Gastrocnemius medialis (tissue), 4 donors: ENCODE data around the gene PIWIL4. TPM values are rescaled to one million over a fixed set of nuclear protein-coding genes. Genes with fewer than 3 reads are reported as not detected.

ENCODE experiments used
- ATAC-seq, 2 donors: fragments of 150-250 bp; one replicate each; pipeline ENCODE4 v1.9.1; 2016
- DNase-seq, 2 donors: peaks; one replicate each; pipeline ENCODE4 v3.0.0-alpha.2; 2019
- H3K27ac ChIP-seq, 4 donors: fragments of 200-600 bp; sonication (generic); 1 replicate in 1 of 4; 2 replicates in 3 of 4; pipeline ENCODE4 v1.5.1; 2016 to 2018; ENCODE audit warnings: mild to moderate bottlenecking in 2 of 4, moderate library complexity in 1 of 4
- H3K27me3 ChIP-seq, 3 donors: fragments of 200-600 bp; sonication (generic) in 2 of 3; 1 replicate in 1 of 3; 2 replicates in 2 of 3; pipeline versions ENCODE4 v1.5.1 to v1.6.0; 2016 to 2019; ENCODE audit warnings: mild to moderate bottlenecking in 1 of 3, moderate library complexity in 1 of 3
- H3K36me3 ChIP-seq, 2 donors: fragments of 200-600 bp; sonication (generic) in 1 of 2; one replicate each; pipeline ENCODE4 v1.5.1; 2017 to 2018
- H3K4me1 ChIP-seq, 2 donors: fragments of 200-600 bp; sonication (generic) in 1 of 2; one replicate each; pipeline ENCODE4 v1.5.1; 2016 to 2017; ENCODE audit warnings: mild to moderate bottlenecking in 2 of 2
- H3K4me3 ChIP-seq, 4 donors: fragments of 200-600 bp; sonication (generic) in 3 of 4; 1 replicate in 1 of 4; 2 replicates in 3 of 4; pipeline ENCODE4 v1.5.1; 2016 to 2019; ENCODE audit warnings: mild to moderate bottlenecking in 2 of 4
- H3K9me3 ChIP-seq, 3 donors: fragments of 200-600 bp; sonication (generic) in 2 of 3; 1 replicate in 1 of 3; 2 replicates in 2 of 3; pipeline ENCODE4 v1.5.1; 2016 to 2019
- POLR2A ChIP-seq, 2 donors: fragments of 450-650 bp; IDR thresholded peaks; one replicate each; pipeline ENCODE4 v1.6.1; 2017; ENCODE audit warnings: antibody characterized with exemption in 2 of 2, mild to moderate bottlenecking in 2 of 2, moderate library complexity in 2 of 2
- in situ Hi-C, 4 donors: fragments of 200-750 bp; cut with MboI; loops; one replicate each; pipeline versions ENCODE4 v1.15.0 to v1.8.0; 2017; ENCODE audit warnings: low sequenced_read_pairs in 4 of 4
- intact Hi-C: fragments of 100-400 bp; cut with DNase I; formaldehyde crosslinking; loops from one replicate; pipeline ENCODE4 v1.15.1; 2023; ENCODE audit warnings: low total_unique reads
- total RNA-seq, 4 donors: library from RNA; depleted of rRNA; stranded (reverse); fragments of >200 nt; gene quantifications; one replicate each; pipeline versions ENCODE4 v1.1.0 to v1.2.3, GENCODE V29; 2016
- TF ChIP-seq, protein P1 (sequence below), 5 experiments: fragments of 450-650 bp in 3 of 5; fragments of 200-600 bp in 2 of 5; sonication (generic) in 2 of 5; IDR thresholded peaks in 4 of 5; conservative IDR thresholded peaks in 1 of 5; 1 replicate in 4 of 5; 2 replicates in 1 of 5; pipeline ENCODE4 v1.5.1; 2016 to 2019; ENCODE audit warnings: antibody characterized with exemption in 5 of 5, mild to moderate bottlenecking in 3 of 5, moderate library complexity in 3 of 5

The PIWIL4 gene
- total RNA-seq, 4 donors from 2014 or later = 0.70 to 2.1 (median 1.3) TPM

DNA sequence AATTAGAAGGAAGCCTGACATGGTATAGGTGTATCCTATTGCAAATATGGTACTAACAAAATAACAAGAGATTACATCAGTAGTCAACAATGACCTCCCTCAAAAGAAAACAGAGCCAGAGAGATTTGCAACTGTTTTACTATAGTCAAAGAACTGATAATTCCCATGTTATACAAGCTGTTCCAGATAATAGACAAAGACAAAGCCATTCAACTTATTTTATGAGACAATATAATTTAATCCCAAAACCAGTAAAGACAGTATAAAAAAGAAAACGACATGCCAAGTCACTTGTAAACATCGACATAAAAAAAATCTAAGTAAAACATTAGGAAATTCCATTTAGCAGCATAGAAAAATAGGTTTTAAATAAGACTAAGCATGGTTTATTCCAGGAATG, 65.2 kb downstream of the PIWIL4 start:
- in situ Hi-C loops = no loop called here
- H3K27ac ChIP-seq = no peak overlapping the region
- no peaks in the 10 kb centered on the region for H3K9me3 ChIP-seq
- H3K27me3 ChIP-seq = no peaks in the 10 kb centered on the region
- no peak overlapping the region for H3K4me3 ChIP-seq
- no peak for ATAC-seq
- no peaks in the 10 kb centered on the region for H3K36me3 ChIP-seq
- no peak for TF ChIP-seq POLR2A (IDR thresholded peaks at IDR 0.05)
- TF ChIP-seq, protein P1, sequence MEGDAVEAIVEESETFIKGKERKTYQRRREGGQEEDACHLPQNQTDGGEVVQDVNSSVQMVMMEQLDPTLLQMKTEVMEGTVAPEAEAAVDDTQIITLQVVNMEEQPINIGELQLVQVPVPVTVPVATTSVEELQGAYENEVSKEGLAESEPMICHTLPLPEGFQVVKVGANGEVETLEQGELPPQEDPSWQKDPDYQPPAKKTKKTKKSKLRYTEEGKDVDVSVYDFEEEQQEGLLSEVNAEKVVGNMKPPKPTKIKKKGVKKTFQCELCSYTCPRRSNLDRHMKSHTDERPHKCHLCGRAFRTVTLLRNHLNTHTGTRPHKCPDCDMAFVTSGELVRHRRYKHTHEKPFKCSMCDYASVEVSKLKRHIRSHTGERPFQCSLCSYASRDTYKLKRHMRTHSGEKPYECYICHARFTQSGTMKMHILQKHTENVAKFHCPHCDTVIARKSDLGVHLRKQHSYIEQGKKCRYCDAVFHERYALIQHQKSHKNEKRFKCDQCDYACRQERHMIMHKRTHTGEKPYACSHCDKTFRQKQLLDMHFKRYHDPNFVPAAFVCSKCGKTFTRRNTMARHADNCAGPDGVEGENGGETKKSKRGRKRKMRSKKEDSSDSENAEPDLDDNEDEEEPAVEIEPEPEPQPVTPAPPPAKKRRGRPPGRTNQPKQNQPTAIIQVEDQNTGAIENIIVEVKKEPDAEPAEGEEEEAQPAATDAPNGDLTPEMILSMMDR (IDR thresholded peaks at IDR 0.05 in 4 of 5, conservative IDR thresholded peaks at IDR 0.05 in 1 of 5) = no peak
- intact Hi-C loops = no loop called here
- no peaks in the 10 kb centered on the region for H3K4me1 ChIP-seq
- DNase-seq = no peak

DNA sequence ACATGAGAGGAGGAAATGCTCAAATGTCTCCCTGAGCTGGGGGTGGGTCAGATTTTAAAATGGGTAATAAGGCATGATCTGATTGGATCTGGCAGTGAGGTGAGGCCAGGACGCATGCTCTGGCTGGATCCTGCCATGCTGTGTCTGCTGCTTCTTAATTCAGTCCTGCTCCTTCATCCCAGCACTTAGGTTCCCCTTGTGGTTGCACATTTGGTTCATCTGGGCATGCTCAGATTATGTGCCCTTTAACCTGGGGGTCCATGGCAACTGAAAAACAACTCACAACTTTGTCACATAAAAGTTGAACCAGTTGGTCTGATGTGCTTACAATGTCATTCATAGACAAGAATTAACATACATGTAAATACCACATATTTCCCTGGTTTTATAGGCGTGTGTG, 67.9 kb downstream of the PIWIL4 start:
- in situ Hi-C loops (no loop called here), intact Hi-C loops (no loop called here)
- no peak for TF ChIP-seq POLR2A (IDR thresholded peaks at IDR 0.05)
- TF ChIP-seq, protein P1 (IDR thresholded peaks at IDR 0.05 in 4 of 5, conservative IDR thresholded peaks at IDR 0.05 in 1 of 5) = no peak
- Histone ChIP-seq H3K27me3 (no peaks in the 10 kb centered on the region), H3K27ac (no peak overlapping the region), H3K9me3 (no peaks in the 10 kb centered on the region), H3K4me1 (peaks cover 12 to 19% of the 10 kb centered on the region in 2 donors), H3K4me3 (no peak overlapping the region), H3K36me3 (no peaks in the 10 kb centered on the region)
- DNase-seq = no peak
- no peak for ATAC-seq

DNA sequence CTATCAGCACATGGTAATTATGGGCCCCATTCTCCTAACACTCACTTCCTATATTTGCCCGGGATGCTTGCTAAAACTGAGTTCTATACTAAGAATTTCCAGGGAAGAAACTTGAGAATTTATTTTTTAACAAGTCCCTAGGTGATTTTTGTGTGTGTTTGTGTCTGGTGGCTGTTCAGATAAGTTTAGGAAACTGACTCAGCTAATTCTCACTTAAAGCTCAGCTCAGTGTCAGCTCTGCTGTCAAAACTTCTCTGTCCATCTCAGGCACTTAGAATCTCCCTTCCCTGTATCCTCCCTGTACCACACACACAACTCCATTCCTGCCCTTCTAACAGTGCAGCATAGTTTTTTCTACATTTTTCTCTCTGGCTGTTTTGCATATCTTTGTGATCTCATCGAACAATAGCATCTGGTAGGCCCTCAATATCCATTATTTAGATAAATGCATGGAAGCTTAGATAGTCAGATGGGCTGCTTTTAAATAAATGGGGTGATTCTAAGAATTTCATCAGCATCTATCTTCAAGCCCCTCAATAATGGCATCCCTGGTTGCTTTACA, 69.3 kb downstream of the PIWIL4 start:
- Histone ChIP-seq H3K36me3 (no peaks in the 10 kb centered on the region), H3K4me3 (no peak overlapping the region), H3K27me3 (no peaks in the 10 kb centered on the region), H3K9me3 (no peaks in the 10 kb centered on the region), H3K27ac (no peak overlapping the region), H3K4me1 (peaks cover 12 to 19% of the 10 kb centered on the region in 2 donors)
- TF ChIP-seq, protein P1 (IDR thresholded peaks at IDR 0.05 in 4 of 5, conservative IDR thresholded peaks at IDR 0.05 in 1 of 5) = no peak
- no peak for TF ChIP-seq POLR2A (IDR thresholded peaks at IDR 0.05)
- in situ Hi-C loops = no loop called here
- ATAC-seq = no peak
- DNase-seq = no peak
- intact Hi-C loops = no loop called here

DNA sequence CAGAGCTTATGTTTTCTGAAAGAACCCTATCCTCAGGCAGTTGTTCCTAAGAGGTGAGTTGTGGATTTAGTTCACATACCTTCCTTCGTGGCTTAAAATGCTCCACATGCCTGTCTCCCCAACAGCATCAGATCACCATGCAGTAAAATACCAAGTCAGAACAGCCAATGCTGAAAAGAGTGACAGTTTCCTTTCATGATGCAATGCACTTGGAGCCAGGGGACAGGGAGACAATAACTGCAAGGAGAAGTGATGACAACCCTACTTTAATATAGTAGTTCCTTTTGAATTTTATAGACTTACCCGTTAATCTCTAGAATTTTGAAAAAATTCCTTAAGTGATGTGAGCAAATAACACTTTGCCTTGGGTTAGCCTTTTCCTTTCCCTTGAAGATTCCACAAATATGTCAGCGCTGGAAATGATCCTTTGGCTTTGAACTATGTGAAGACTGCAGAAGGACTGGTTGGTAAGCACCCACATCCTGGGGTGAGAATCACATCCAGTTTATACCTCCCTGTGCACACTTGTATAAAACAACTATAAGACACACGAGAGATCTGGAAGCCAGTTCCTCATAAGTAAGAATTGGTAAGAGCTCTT, 71.2 kb downstream of the PIWIL4 start:
- in situ Hi-C loops = no loop called here
- H3K27ac ChIP-seq = peak overlapping the region in 2 of 4 donors; percentile 5 to 53

More for the DNA sequence above, 71.2 kb downstream of the PIWIL4 start:
- intact Hi-C loops = no loop called here
- Histone ChIP-seq H3K4me3 (no peak overlapping the region), H3K4me1 (peaks cover 12 to 19% of the 10 kb centered on the region in 2 donors), H3K36me3 (no peaks in the 10 kb centered on the region), H3K27me3 (no peaks in the 10 kb centered on the region), H3K9me3 (no peaks in the 10 kb centered on the region)
- ATAC-seq = no peak
- TF ChIP-seq, protein P1 (IDR thresholded peaks at IDR 0.05 in 4 of 5, conservative IDR thresholded peaks at IDR 0.05 in 1 of 5) = no peak
- TF ChIP-seq POLR2A (IDR thresholded peaks at IDR 0.05) = no peak
- DNase-seq = no peak
